Measurements from ENCODE around the gene RBPMS2. TPM values are rescaled to one million over a fixed set of nuclear protein-coding genes. Genes with fewer than 3 reads are reported as not detected.

The RBPMS2 gene
- total and polyA plus RNA-seq, 9 donors, result 1.1 to 23.8 (median 10.4) TPM

- DNase-seq, result peak in 2 of 5 donors; percentile 43 to 44
- Histone ChIP-seq H3K36me3 (no peaks in the 10 kb centered on the region), H3K9me3 (no peaks in the 10 kb centered on the region), H3K27ac (no peak overlapping the region), H3K4me1 (ENCODE audit: insufficient read depth) (peaks cover 4% of the 10 kb centered on the region), H3K4me3 (no peak overlapping the region), H3K27me3 (no peaks in the 10 kb centered on the region)
- WGBS, 3 donors, result 25 to 49% (median 39%) methylated on average over 6 of the region's 6 CpGs
- TF ChIP-seq EP300 (IDR thresholded peaks at IDR 0.05) (no peak), CTCF (IDR thresholded peaks at IDR 0.05) (no peak), POLR2A (IDR thresholded peaks at IDR 0.05) (no peak)
- intact Hi-C loops (cut with DNase I), result loop anchor here in 2 of 4 donors (5.0 to 10.0 kb wide), 3 partner anchors 126 to 388 kb away; no protein-coding TSS in a partner anchor
These were observed 37.7 kb upstream of the RBPMS2 start for GRCh38 chr15:64813075-64813474.

GRCh38 chr15:64810497-64811326 lies 35.3 kb upstream of the RBPMS2 start:
- peaks cover 4% of the 10 kb centered on the region for H3K4me1 ChIP-seq (ENCODE audit: insufficient read depth)

GRCh38 chr15:64809649-64810496 lies 34.5 kb upstream of the RBPMS2 start:
- no peaks in the 10 kb centered on the region for H3K9me3 ChIP-seq
- H3K4me1 ChIP-seq (ENCODE audit: insufficient read depth), result peaks cover 4% of the 10 kb centered on the region
- no peak overlapping the region for H3K27ac ChIP-seq
- peak; percentile 83 to 91 (median 90) for DNase-seq
- H3K4me3 ChIP-seq, result no peak overlapping the region
- no peaks in the 10 kb centered on the region for H3K36me3 ChIP-seq
- TF ChIP-seq EP300 (IDR thresholded peaks at IDR 0.05) (no peak), POLR2A (IDR thresholded peaks at IDR 0.05) (no peak), CTCF (IDR thresholded peaks at IDR 0.05) (peak; percentile 66 to 87 (median 86))
- intact Hi-C loops (cut with DNase I), result loop anchor here (2.0 to 10.0 kb wide), 5 partner anchors 73 to 385 kb away; no protein-coding TSS in a partner anchor
- WGBS, 3 donors, result 31 to 33% (median 33%) methylated on average over 14 of the region's 14 CpGs
- H3K27me3 ChIP-seq, result no peaks in the 10 kb centered on the region

More at GRCh38 chr15:64810497-64811326, 35.3 kb upstream of the RBPMS2 start:
- Histone ChIP-seq H3K4me3 (no peak overlapping the region), H3K27me3 (no peaks in the 10 kb centered on the region), H3K9me3 (no peaks in the 10 kb centered on the region), H3K36me3 (no peaks in the 10 kb centered on the region), H3K27ac (no peak overlapping the region)
- DNase-seq, result no peak
- TF ChIP-seq POLR2A (IDR thresholded peaks at IDR 0.05) (no peak), EP300 (IDR thresholded peaks at IDR 0.05) (no peak), CTCF (IDR thresholded peaks at IDR 0.05) (no peak)
- intact Hi-C loops (cut with DNase I), result loop anchor here in 2 of 4 donors (5.0 to 10.0 kb wide), 3 partner anchors 123 to 386 kb away; no protein-coding TSS in a partner anchor
- WGBS, 3 donors, result 75 to 77% (median 75%) methylated on average over 6 of the region's 6 CpGs

- Histone ChIP-seq H3K4me3 (no peak overlapping the region), H3K9me3 (no peaks in the 10 kb centered on the region), H3K27ac (no peak overlapping the region), H3K36me3 (no peaks in the 10 kb centered on the region), H3K27me3 (no peaks in the 10 kb centered on the region), H3K4me1 (ENCODE audit: insufficient read depth) (peaks cover 6% of the 10 kb centered on the region)
- WGBS, 3 donors, result 75 to 81% (median 79%) methylated on average over 10 of the region's 10 CpGs
- DNase-seq, result no peak
- no peak for TF ChIP-seq EP300 (IDR thresholded peaks at IDR 0.05)
- no peak for TF ChIP-seq POLR2A (IDR thresholded peaks at IDR 0.05)
- TF ChIP-seq CTCF (IDR thresholded peaks at IDR 0.05), result no peak
- intact Hi-C loops (cut with DNase I), result loop anchor here in 3 of 4 donors (2.0 to 5.0 kb wide), 2 partner anchors 72 to 78 kb away; no protein-coding TSS in a partner anchor
These were observed 33.5 kb upstream of the RBPMS2 start for GRCh38 chr15:64808785-64809453.
